Tibial nerve (tissue), 4 donors: ENCODE data around the gene FLOT2. TPM values are rescaled to one million over a fixed set of nuclear protein-coding genes. Genes with fewer than 3 reads are reported as not detected.
A peak's percentile ranks its signal among the peaks of the same experiment; 100 is the strongest.
"Not testable (repeated sequence)": the region's sequence is repeated elsewhere in the genome, so short reads cannot be mapped to it uniquely, and the experiment has no call there.

Source experiments
- DNase-seq, 2 donors: peaks; one replicate each; pipeline ENCODE4 v3.0.0-alpha.2; 2019; ENCODE audit warnings: low spot score in 2 of 2
- H3K27ac ChIP-seq, 4 donors: fragments of 200-600 bp; sonication (generic) in 3 of 4; one replicate each; pipeline ENCODE4 v1.5.1; 2017 to 2019; ENCODE audit warnings: mild to moderate bottlenecking in 1 of 4
- H3K27me3 ChIP-seq, 2 donors: fragments of 200-600 bp; sonication (generic) in 1 of 2; one replicate each; pipeline versions ENCODE4 v1.5.1 to v1.6.0; 2017 to 2019
- H3K36me3 ChIP-seq, 3 donors: fragments of 200-600 bp; sonication (generic); one replicate each; pipeline ENCODE4 v1.5.1; 2018 to 2019
- H3K4me1 ChIP-seq, 4 donors: fragments of 200-600 bp; sonication (generic) in 3 of 4; one replicate each; pipeline ENCODE4 v1.5.1; 2017 to 2019
- H3K4me3 ChIP-seq, 4 donors: fragments of 200-600 bp; sonication (generic) in 3 of 4; one replicate each; pipeline ENCODE4 v1.5.1; 2017 to 2019; ENCODE audit warnings: mild to moderate bottlenecking in 1 of 4, moderate library complexity in 1 of 4
- H3K9me3 ChIP-seq, 4 donors: fragments of 200-600 bp; sonication (generic) in 3 of 4; one replicate each; pipeline ENCODE4 v1.5.1; 2017 to 2019
- CTCF ChIP-seq, 5 experiments: fragments of 200-600 bp in 3 of 5; fragments of 450-650 bp in 2 of 5; sonication (generic) in 3 of 5; IDR thresholded peaks; one replicate each; pipeline ENCODE4 v1.5.1; 2016 to 2019; ENCODE audit warnings: antibody characterized with exemption in 5 of 5, mild to moderate bottlenecking in 3 of 5, moderate library complexity in 2 of 5
- EP300 ChIP-seq, 2 donors: sonication (generic); formaldehyde crosslinking; IDR thresholded peaks; one replicate each; pipeline ENCODE4 v1.6.1; 2017; ENCODE audit warnings: antibody characterized with exemption in 2 of 2, mild to moderate bottlenecking in 1 of 2
- POLR2A ChIP-seq, 2 donors: fragments of 450-650 bp; IDR thresholded peaks; one replicate each; pipeline ENCODE4 v1.6.1; 2017; ENCODE audit warnings: antibody characterized with exemption in 2 of 2, mild to moderate bottlenecking in 2 of 2, moderate library complexity in 2 of 2
- WGBS, 2 donors: methylation state at CpG; one replicate each; pipeline ENCODE4 v1.1.5; 2018; 5-methylcytosine and 5-hydroxymethylcytosine counted together
- total RNA-seq, 4 donors: library from RNA; depleted of rRNA; stranded (reverse); fragments of >200 nt; gene quantifications; one replicate each; pipeline ENCODE4 v1.1.0, GENCODE V29; 2016

Gene FLOT2
- total RNA-seq, 4 donors from 2014 or later, result 54.8 to 84.9 (median 65.2) TPM

GRCh38 chr17:28879886-28880571, 17.5 kb downstream of the FLOT2 start:
- DNase-seq, result no peak
- peaks cover 11 to 77% (median 43%) of the 10 kb centered on the region in 3 donors for H3K36me3 ChIP-seq
- no peaks in the 10 kb centered on the region for H3K9me3 ChIP-seq
- H3K4me3 ChIP-seq, result no peak overlapping the region
- 73 to 80% methylated on average over 9 of the region's 9 CpGs for WGBS, 2 donors
- H3K27ac ChIP-seq, result no peak overlapping the region
- H3K4me1 ChIP-seq, result no peaks in the 10 kb centered on the region
- TF ChIP-seq CTCF (IDR thresholded peaks at IDR 0.05) (no peak), POLR2A (IDR thresholded peaks at IDR 0.05) (no peak), EP300 (IDR thresholded peaks at IDR 0.05) (no peak)
- no peaks in the 10 kb centered on the region for H3K27me3 ChIP-seq

- DNase-seq, result no peak
- no peak overlapping the region for H3K4me3 ChIP-seq
- H3K27me3 ChIP-seq, result no peaks in the 10 kb centered on the region
- H3K4me1 ChIP-seq, result no peaks in the 10 kb centered on the region
- H3K36me3 ChIP-seq, result peaks cover 9 to 67% (median 43%) of the 10 kb centered on the region in 3 donors
- no peaks in the 10 kb centered on the region for H3K9me3 ChIP-seq
- TF ChIP-seq CTCF (IDR thresholded peaks at IDR 0.05) (peak in 2 of 5 experiments; percentile 4 to 13), POLR2A (IDR thresholded peaks at IDR 0.05) (no peak)
- no peak overlapping the region for H3K27ac ChIP-seq
- 59 to 70% methylated on average over 4 of the region's 4 CpGs for WGBS, 2 donors
Observed at GRCh38 chr17:28878981-28879380, 18.6 kb downstream of the FLOT2 start.

- DNase-seq, result no peak
- TF ChIP-seq EP300 (IDR thresholded peaks at IDR 0.05) (no peak), POLR2A (IDR thresholded peaks at IDR 0.05) (no peak), CTCF (IDR thresholded peaks at IDR 0.05) (no peak)
- WGBS, 2 donors, result 82 to 87% methylated on average over 2 of the region's 2 CpGs
- peaks cover 9 to 60% (median 43%) of the 10 kb centered on the region in 3 donors for H3K36me3 ChIP-seq
- no peak overlapping the region for H3K4me3 ChIP-seq
- no peaks in the 10 kb centered on the region for H3K4me1 ChIP-seq
- H3K27me3 ChIP-seq, result no peaks in the 10 kb centered on the region
- no peak overlapping the region for H3K27ac ChIP-seq
- no peaks in the 10 kb centered on the region for H3K9me3 ChIP-seq
Observed at GRCh38 chr17:28878158-28878910, 19.2 kb downstream of the FLOT2 start.

GRCh38 chr17:28877150-28877711, 20.3 kb downstream of the FLOT2 start:
- H3K27me3 ChIP-seq, DNase-seq, H3K9me3 ChIP-seq, H3K27ac ChIP-seq, H3K4me3 ChIP-seq, H3K4me1 ChIP-seq: not testable (repeated sequence)
- WGBS, 2 donors, result 93 to 96% methylated on average over 6 of the region's 6 CpGs
- H3K36me3 ChIP-seq, result peaks cover 7 to 49% (median 32%) of the 10 kb centered on the region in 3 donors

GRCh38 chr17:28875848-28876550, 21.5 kb downstream of the FLOT2 start:
- Histone ChIP-seq H3K4me3 (no peak overlapping the region), H3K4me1 (no peaks in the 10 kb centered on the region), H3K27me3 (no peaks in the 10 kb centered on the region), H3K27ac (no peak overlapping the region), H3K36me3 (peaks cover under 1 to 37% (median 20%) of the 10 kb centered on the region in 3 donors), H3K9me3 (no peaks in the 10 kb centered on the region)
- DNase-seq, result no peak
- TF ChIP-seq CTCF (IDR thresholded peaks at IDR 0.05) (no peak), EP300 (IDR thresholded peaks at IDR 0.05) (no peak), POLR2A (IDR thresholded peaks at IDR 0.05) (no peak)
- 26 to 31% methylated on average over 1 of the region's 1 CpG for WGBS, 2 donors
